CD14-positive monocyte (primary cell): ENCODE data around the gene ODAD2. TPM values are rescaled to one million over a fixed set of nuclear protein-coding genes. Genes with fewer than 3 reads are reported as not detected.

Source experiments
- DNase-seq, 3 donors: peaks; one replicate each; pipeline ENCODE4 v3.0.0-alpha.2; 2011 to 2022
- H2AFZ ChIP-seq: 2 replicates; pipeline ENCODE4 v1.6.0; 2012; ENCODE audit warnings: mild to moderate bottlenecking, low read depth, low read length, inconsistent platforms; ENCODE audit not compliant: insufficient read depth, poor library complexity, severe bottlenecking
- H3K27ac ChIP-seq, 2 donors: 1 replicate in 1 of 2; 2 replicates in 1 of 2; pipeline ENCODE4 v1.5.1; 2012 to 2013; ENCODE audit warnings: low read length in 2 of 2, control low read depth in 1 of 2, inconsistent platforms in 1 of 2, low read depth in 1 of 2, mild to moderate bottlenecking in 1 of 2
- H3K27me3 ChIP-seq, 2 donors: one replicate each; pipeline versions ENCODE4 v1.6.0 to v1.6.1; 2011 to 2013; ENCODE audit warnings: low read length in 2 of 2; ENCODE audit not compliant: control insufficient read depth in 2 of 2, insufficient read depth in 2 of 2
- H3K36me3 ChIP-seq, 2 donors: replicated peaks in 1 of 2; 1 replicate in 1 of 2; 2 replicates in 1 of 2; pipeline versions ENCODE4 v1.5.1 to v1.6.1; 2012 to 2013; ENCODE audit warnings: low read length in 2 of 2, control low read depth in 1 of 2, inconsistent platforms in 1 of 2, mild to moderate bottlenecking in 1 of 2; ENCODE audit not compliant: insufficient read depth in 2 of 2, control insufficient read depth in 1 of 2
- H3K4me1 ChIP-seq, 2 donors: 1 replicate in 1 of 2; 2 replicates in 1 of 2; pipeline versions ENCODE4 v1.5.1 to v1.6.1; 2012 to 2013; ENCODE audit warnings: low read length in 2 of 2, control low read depth in 1 of 2, inconsistent platforms in 1 of 2, mild to moderate bottlenecking in 1 of 2, moderate library complexity in 1 of 2; ENCODE audit not compliant: insufficient read depth in 2 of 2, control insufficient read depth in 1 of 2
- H3K4me2 ChIP-seq: replicated peaks from 2 replicates; pipeline ENCODE3; 2012; ENCODE audit warnings: low read length, moderate library complexity, mild to moderate bottlenecking; ENCODE audit not compliant: poor library complexity, severe bottlenecking; ENCODE audit errors: extremely low read depth
- H3K4me3 ChIP-seq, 3 experiments: fragments of 200-600 bp in 1 of 3; sonication (generic) in 1 of 3; replicated peaks in 1 of 3; 1 replicate in 2 of 3; 2 replicates in 1 of 3; pipeline ENCODE4 v1.5.1; 2011 to 2013; ENCODE audit warnings: low read length in 3 of 3, mild to moderate bottlenecking in 3 of 3, control low read depth in 2 of 3, low read depth in 2 of 3, inconsistent platforms in 1 of 3, moderate library complexity in 1 of 3
- H3K79me2 ChIP-seq: 2 replicates; pipeline ENCODE4 v1.6.0; 2012; ENCODE audit warnings: mild to moderate bottlenecking, control low read depth, inconsistent platforms, low read length, moderate library complexity; ENCODE audit not compliant: insufficient read depth
- H3K9ac ChIP-seq: 2 replicates; pipeline ENCODE4 v1.6.0; 2017; ENCODE audit warnings: low read length, mild to moderate bottlenecking; ENCODE audit not compliant: insufficient read depth, poor library complexity, severe bottlenecking
- H3K9me3 ChIP-seq, 2 donors: replicated peaks in 1 of 2; 1 replicate in 1 of 2; 2 replicates in 1 of 2; pipeline versions ENCODE4 v1.5.1 to v1.6.1; 2012 to 2013; ENCODE audit warnings: low read length in 2 of 2, control low read depth in 1 of 2; ENCODE audit not compliant: control insufficient read depth in 1 of 2, insufficient read depth in 1 of 2
- H4K20me1 ChIP-seq: 2 replicates; pipeline ENCODE4 v1.6.0; 2012; ENCODE audit warnings: mild to moderate bottlenecking, low read length, control low read depth, moderate library complexity; ENCODE audit not compliant: insufficient read depth
- H3K27ac Mint-ChIP-seq, 7 donors: one replicate each; pipeline ENCODE4 v1.8.0; 2020; ENCODE audit warnings: mild to moderate bottlenecking in 7 of 7, mixed read lengths in 7 of 7, moderate library complexity in 6 of 7, inconsistent platforms in 2 of 7
- H3K27me3 Mint-ChIP-seq, 3 donors: one replicate each; pipeline ENCODE4 v1.8.0; 2021 to 2022; ENCODE audit warnings: low read depth in 3 of 3, mild to moderate bottlenecking in 3 of 3, mixed read lengths in 3 of 3, moderate library complexity in 3 of 3, inconsistent platforms in 1 of 3
- H3K36me3 Mint-ChIP-seq, 2 donors: one replicate each; pipeline ENCODE4 v1.8.0; 2020; ENCODE audit warnings: mixed read lengths in 2 of 2, inconsistent platforms in 1 of 2, mild to moderate bottlenecking in 1 of 2
- H3K4me1 Mint-ChIP-seq: one replicate; pipeline ENCODE4 v1.8.0; 2020; ENCODE audit warnings: mild to moderate bottlenecking, mixed read lengths
- H3K4me3 Mint-ChIP-seq, 2 donors: one replicate each; pipeline ENCODE4 v1.8.0; 2020; ENCODE audit warnings: mild to moderate bottlenecking in 2 of 2, mixed read lengths in 2 of 2, moderate library complexity in 1 of 2
- H3K9me3 Mint-ChIP-seq, 7 donors: one replicate each; pipeline ENCODE4 v1.8.0; 2020 to 2022; ENCODE audit warnings: mixed read lengths in 7 of 7, mild to moderate bottlenecking in 6 of 7, moderate library complexity in 6 of 7, inconsistent platforms in 2 of 7
- WGBS: methylation state at CpG from one replicate; pipeline ENCODE4 v1.1.5; 2013; ENCODE audit warnings: missing lambda C conversion rate; ENCODE audit not compliant: insufficient coverage; 5-methylcytosine and 5-hydroxymethylcytosine counted together
- intact Hi-C, 2 donors: fragments of 100-400 bp; cut with micrococcal nuclease; formaldehyde crosslinking; loops; one replicate each; pipeline versions ENCODE4 v1.15.0 to v1.15.1; 2023
- polyA plus RNA-seq, 3 donors: library from polyadenylated mRNA; depleted of rRNA in 1 of 3; unstranded in 2 of 3; stranded (reverse) in 1 of 3; fragments of 300-500 nt in 2 of 3; fragments of >200 nt in 1 of 3; fragmentation: Illumina TruSeq in 2 of 3; gene quantifications; 1 replicate in 2 of 3; 2 replicates in 1 of 3; pipeline ENCODE4 v1.2.3, GENCODE V29; 2012 to 2021
- TF ChIP-seq, protein P1 (sequence below): fragments of 200-600 bp; IDR thresholded peaks from one replicate; pipeline ENCODE4 v1.8.0; 2022; ENCODE audit warnings: antibody characterized with exemption, mild to moderate bottlenecking

The ODAD2 gene
- polyA plus RNA-seq, 3 donors = not detected

DNA sequence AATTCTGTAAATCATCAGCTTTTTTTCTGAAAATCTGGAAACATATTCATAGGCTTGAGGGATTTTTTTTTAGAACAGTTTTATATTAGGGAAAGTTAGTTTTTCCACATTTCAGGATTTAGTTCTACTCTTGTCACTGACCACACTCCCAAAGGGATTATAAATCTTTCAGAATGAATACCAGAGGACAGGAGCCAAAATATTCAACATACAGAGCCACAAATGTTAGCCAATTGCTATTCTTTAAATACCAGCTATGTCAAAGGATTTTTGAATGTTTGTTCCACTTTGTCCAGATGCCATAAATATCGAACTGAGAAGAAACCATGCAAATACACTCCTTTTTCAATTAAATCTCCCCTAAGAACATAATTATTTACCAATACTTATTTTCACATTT is 50.7 kb downstream of the ODAD2 start:
- no peaks in the 10 kb centered on the region for H3K27me3 ChIP-seq
- WGBS = no CpG with 5 or more reads among the region's 1 CpG
- Mint-ChIP-seq H3K27me3 (peaks cover 1 to 2% (median 1%) of the 10 kb centered on the region in 3 donors), H3K4me1 (no peaks in the 10 kb centered on the region), H3K27ac (no peak overlapping the region), H3K36me3 (no peaks in the 10 kb centered on the region), H3K9me3 (peaks cover 0 to 5% (median 0%) of the 10 kb centered on the region in 7 donors), H3K4me3 (no peak overlapping the region)
- no peak overlapping the region for H3K4me2 ChIP-seq
- DNase-seq = no peak
- no peaks in the 10 kb centered on the region for H3K79me2 ChIP-seq
- no peaks in the 10 kb centered on the region for H4K20me1 ChIP-seq
- TF ChIP-seq, protein P1, sequence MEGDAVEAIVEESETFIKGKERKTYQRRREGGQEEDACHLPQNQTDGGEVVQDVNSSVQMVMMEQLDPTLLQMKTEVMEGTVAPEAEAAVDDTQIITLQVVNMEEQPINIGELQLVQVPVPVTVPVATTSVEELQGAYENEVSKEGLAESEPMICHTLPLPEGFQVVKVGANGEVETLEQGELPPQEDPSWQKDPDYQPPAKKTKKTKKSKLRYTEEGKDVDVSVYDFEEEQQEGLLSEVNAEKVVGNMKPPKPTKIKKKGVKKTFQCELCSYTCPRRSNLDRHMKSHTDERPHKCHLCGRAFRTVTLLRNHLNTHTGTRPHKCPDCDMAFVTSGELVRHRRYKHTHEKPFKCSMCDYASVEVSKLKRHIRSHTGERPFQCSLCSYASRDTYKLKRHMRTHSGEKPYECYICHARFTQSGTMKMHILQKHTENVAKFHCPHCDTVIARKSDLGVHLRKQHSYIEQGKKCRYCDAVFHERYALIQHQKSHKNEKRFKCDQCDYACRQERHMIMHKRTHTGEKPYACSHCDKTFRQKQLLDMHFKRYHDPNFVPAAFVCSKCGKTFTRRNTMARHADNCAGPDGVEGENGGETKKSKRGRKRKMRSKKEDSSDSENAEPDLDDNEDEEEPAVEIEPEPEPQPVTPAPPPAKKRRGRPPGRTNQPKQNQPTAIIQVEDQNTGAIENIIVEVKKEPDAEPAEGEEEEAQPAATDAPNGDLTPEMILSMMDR = no peak
- H3K27ac ChIP-seq = no peak overlapping the region
- intact Hi-C loops = no loop called here
- no peak overlapping the region for H2AFZ ChIP-seq
- no peaks in the 10 kb centered on the region for H3K4me1 ChIP-seq
- no peaks in the 10 kb centered on the region for H3K36me3 ChIP-seq
- no peaks in the 10 kb centered on the region for H3K9me3 ChIP-seq
- no peak overlapping the region for H3K4me3 ChIP-seq
- no peak overlapping the region for H3K9ac ChIP-seq

DNA sequence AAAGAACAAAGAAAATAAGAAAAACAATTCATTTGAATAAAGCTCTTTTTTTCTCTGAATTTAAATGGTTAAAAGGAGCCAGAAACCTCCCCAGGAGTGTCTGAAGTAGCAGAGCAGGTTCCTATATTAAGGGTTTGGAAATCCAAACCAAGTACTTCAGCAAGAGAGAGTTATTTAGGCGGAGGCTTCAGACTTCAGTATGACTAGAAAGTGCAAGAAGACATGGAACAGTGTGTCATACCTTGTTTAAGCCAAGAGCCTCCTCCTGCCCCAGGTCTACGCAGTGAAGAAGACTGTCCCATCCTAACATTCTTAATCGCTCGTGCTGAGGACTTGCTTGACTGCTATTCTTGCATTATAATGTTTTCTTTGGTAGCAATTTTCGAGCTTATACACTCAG is 51.3 kb downstream of the ODAD2 start:
- peaks cover 0 to 5% (median 0%) of the 10 kb centered on the region in 7 donors for H3K9me3 Mint-ChIP-seq
- Histone ChIP-seq H3K27ac (no peak overlapping the region), H3K36me3 (no peaks in the 10 kb centered on the region), H3K27me3 (no peaks in the 10 kb centered on the region), H3K4me3 (no peak overlapping the region), H4K20me1 (no peaks in the 10 kb centered on the region), H3K79me2 (no peaks in the 10 kb centered on the region), H3K4me2 (no peak overlapping the region), H3K9me3 (no peaks in the 10 kb centered on the region), H3K4me1 (no peaks in the 10 kb centered on the region), H2AFZ (no peak overlapping the region), H3K9ac (no peak overlapping the region)
- H3K4me3 Mint-ChIP-seq = no peak overlapping the region
- TF ChIP-seq, protein P1 = no peak
- no peaks in the 10 kb centered on the region for H3K4me1 Mint-ChIP-seq
- no peak for DNase-seq
- peaks cover 1 to 2% (median 1%) of the 10 kb centered on the region in 3 donors for H3K27me3 Mint-ChIP-seq
- no peaks in the 10 kb centered on the region for H3K36me3 Mint-ChIP-seq
- 100% methylated on average over 1 of the region's 5 CpGs for WGBS
- no peak overlapping the region for H3K27ac Mint-ChIP-seq
- intact Hi-C loops = no loop called here
